Measurements from ENCODE around the gene PIK3CB.

- TF ChIP-seq HDAC2 (IDR thresholded peaks at IDR 0.05; ENCODE audit: borderline replicate concordance in 1 of 2, low read depth in 2 of 2, low read length in 2 of 2) (no peak), POLR2A (IDR thresholded peaks at IDR 0.05; ENCODE audit: control extremely low read depth in 1 of 2, low read depth in 2 of 2, low read length in 2 of 2) (no peak), EP300 (IDR thresholded peaks at IDR 0.05; ENCODE audit: borderline replicate concordance in 1 of 2, low read depth in 2 of 2, low read length in 2 of 2) (no peak), EZH2 (IDR thresholded peaks at IDR 0.05; ENCODE audit: low read depth, low read length, severe bottlenecking) (no peak), MAFK (IDR thresholded peaks at IDR 0.05; ENCODE audit: low read depth, low read length) (no peak), CTCF (IDR thresholded peaks at IDR 0.05; ENCODE audit: control extremely low read depth in 1 of 3, insufficient read depth in 1 of 3, low read depth in 1 of 3, low read length in 3 of 3) (no peak), RAD21 (IDR thresholded peaks at IDR 0.05 in 1 of 2, conservative IDR thresholded peaks at IDR 0.05 in 1 of 2; ENCODE audit: low read depth in 2 of 2, low read length in 2 of 2) (no peak)
Measured at GRCh38 chr3:138829097-138829496, 5.6 kb downstream of the PIK3CB start.
